ENCODE results near the gene CASK.
"Not testable (repeated sequence)": the region's sequence is repeated elsewhere in the genome, so short reads cannot be mapped to it uniquely, and the experiment has no call there.

The CASK gene

GRCh38 chrX:41689711-41690110, 233.6 kb downstream of the CASK start:
- no peak for DNase-seq (ENCODE audit: low read depth)

DNA sequence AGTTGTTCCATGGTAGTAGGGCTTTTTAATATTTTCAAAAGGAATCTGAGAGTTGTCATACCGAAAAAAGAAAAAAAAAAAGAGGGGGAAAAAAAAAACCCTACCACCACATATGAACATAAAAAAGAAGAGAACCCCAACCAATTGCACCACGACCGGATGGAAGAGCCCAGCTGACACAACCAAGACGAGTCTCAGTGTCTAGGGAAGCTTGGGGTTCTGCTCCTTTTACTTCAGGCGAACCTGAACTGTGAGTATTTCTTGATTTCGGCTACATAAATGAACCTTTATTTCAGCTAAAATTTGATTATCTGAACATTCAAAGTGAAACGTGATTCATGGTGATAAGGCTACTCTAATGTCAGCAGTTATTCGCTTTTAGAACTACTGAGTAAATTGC, 234.5 kb downstream of the CASK start, which contains the start of gene GPR34:
Gene GPR34 (plus strand): TSS at position 139 of the 400 bp plus-strand sequence. CDS start 6,661 bp downstream, outside the sequence.
- DNase-seq (ENCODE audit: low read depth): no peak

GRCh38 chrX:41688156-41688555, 235.2 kb downstream of the CASK start:
- DNase-seq (ENCODE audit: low read depth): no peak

- no peak for DNase-seq (ENCODE audit: low read depth)
Measured at GRCh38 chrX:41686788-41687187, 236.6 kb downstream of the CASK start.

GRCh38 chrX:41684940-41685339, 238.4 kb downstream of the CASK start:
- no peak for DNase-seq (ENCODE audit: low read depth)

- no peak for DNase-seq (ENCODE audit: low read depth)
Measured at GRCh38 chrX:41684138-41684537, 239.2 kb downstream of the CASK start.

DNA sequence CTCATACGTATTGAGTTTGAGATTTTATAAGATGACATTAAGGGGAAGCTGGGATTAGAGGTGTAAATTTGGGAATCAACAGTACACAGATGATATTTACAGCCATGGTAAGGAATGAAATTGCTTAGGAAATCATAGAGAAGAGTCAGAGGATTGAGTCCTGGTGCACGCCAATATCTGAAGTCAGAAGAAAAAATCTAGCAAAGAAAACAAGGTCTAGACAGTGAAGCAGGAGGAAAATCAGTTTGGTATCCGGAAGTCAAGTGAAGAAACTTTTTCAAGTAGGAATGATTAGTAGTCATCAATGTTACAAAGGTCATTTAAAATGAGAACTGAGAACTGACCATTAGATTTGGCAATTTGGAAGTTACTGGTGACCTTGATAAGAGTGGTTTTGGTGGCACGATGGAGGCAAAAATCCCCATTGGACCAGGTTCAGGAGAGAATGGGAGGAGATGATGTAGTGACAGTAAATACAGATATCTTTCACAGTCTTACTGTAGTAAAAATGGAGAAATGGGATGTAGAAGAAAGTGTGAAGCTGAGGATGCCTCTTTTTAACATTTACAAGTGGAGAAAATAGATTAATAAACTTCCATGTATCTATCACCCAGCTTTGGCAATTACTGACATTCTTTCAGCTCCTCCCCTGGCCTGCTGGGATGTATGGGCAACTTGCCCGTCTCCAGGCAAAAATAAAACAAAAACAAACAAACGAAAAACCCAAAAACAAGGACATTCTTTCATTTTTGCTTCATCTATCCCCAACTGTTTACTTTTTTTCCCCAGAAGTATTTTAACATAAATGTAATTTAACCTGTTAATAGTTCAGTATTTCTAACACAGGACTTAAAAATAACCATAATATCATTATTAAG, 245.9 kb downstream of the CASK start:
- DNase-seq (ENCODE audit: low read depth): no peak

DNA sequence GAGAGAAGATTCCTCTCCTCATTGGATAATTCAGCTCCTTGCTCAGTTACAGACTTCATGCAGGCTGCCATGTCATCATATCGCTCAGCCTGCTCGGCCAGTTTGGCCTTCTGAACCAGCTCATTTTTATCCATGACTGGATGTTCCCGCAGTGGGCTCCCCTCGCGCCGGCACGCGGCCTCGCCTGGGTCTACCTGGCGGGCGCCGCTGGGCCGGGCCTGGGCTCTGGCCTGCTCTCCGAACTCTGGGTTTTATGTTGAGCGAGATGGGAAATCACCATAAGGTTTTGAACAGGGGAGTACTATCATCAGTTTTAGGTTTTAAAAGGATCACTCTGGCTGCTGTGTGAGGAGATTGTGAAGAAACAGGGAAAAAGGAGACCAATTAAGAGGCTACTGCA, 247.0 kb downstream of the CASK start:
- DNase-seq (ENCODE audit: low read depth): not testable (repeated sequence)

- no peak for DNase-seq (ENCODE audit: low read depth)
Measured at GRCh38 chrX:41672643-41673042, 250.7 kb downstream of the CASK start.

GRCh38 chrX:41671082-41671481, 252.3 kb downstream of the CASK start:
- no peak for DNase-seq (ENCODE audit: low read depth)

GRCh38 chrX:41670112-41670511, 253.2 kb downstream of the CASK start:
- DNase-seq (ENCODE audit: low read depth): no peak

DNA sequence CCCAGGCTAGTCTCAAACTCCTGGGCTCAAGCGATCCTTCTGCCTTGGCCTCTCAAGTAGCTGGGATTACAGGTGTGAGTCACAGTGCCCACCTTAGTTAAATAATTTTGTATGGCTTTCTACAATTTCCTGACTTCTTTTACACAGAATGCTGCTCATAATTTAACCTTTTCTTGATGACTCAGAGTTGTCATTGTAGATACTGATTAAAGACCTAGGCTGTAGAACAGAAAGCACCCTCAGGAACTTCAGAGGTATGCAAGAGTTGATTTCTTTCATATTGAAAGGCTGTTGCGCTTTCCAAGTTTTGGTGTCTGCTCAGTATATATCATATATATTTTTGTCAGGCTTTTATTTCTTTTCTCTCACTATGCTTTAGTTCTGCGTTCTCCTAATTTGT, 255.7 kb downstream of the CASK start:
- DNase-seq (ENCODE audit: low read depth): no peak

- no peak for DNase-seq (ENCODE audit: low read depth)
Measured at GRCh38 chrX:41666251-41666650, 257.1 kb downstream of the CASK start.

DNA sequence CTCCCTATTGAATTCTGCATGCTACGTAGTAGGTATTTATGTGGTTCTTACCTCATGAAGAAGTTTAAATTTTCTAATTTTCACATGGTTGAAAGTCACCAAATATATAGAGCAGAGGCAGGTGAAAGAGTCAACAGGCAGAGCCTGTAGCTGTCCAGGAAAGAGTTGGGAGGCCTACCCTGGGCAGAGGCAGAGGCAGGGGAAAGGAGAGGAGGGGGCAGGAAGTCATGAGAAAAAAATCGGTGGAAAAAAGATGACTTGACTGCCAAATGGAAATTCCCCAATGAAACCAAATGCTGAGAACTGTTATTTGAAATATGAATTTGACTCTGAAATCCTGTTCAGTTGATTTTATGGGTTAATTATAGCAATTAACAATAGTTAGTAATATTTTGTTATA, 257.7 kb downstream of the CASK start:
- DNase-seq (ENCODE audit: low read depth): no peak

GRCh38 chrX:41664908-41665307, 258.4 kb downstream of the CASK start:
- no peak for DNase-seq (ENCODE audit: low read depth)

GRCh38 chrX:41664375-41664901, 258.9 kb downstream of the CASK start:
- no peak for DNase-seq (ENCODE audit: low read depth)

GRCh38 chrX:41661366-41662095, 261.8 kb downstream of the CASK start:
- no peak for DNase-seq (ENCODE audit: low read depth)

GRCh38 chrX:41655631-41656030, 267.7 kb downstream of the CASK start:
- no peak for DNase-seq (ENCODE audit: low read depth)

- no peak for DNase-seq (ENCODE audit: low read depth)
Measured at GRCh38 chrX:41655101-41655500, 268.3 kb downstream of the CASK start.

- no peak for DNase-seq (ENCODE audit: low read depth)
Measured at GRCh38 chrX:41653125-41653524, 270.2 kb downstream of the CASK start.

- DNase-seq (ENCODE audit: low read depth): not testable (repeated sequence)
Measured at GRCh38 chrX:41646201-41646600, 277.2 kb downstream of the CASK start.

DNA sequence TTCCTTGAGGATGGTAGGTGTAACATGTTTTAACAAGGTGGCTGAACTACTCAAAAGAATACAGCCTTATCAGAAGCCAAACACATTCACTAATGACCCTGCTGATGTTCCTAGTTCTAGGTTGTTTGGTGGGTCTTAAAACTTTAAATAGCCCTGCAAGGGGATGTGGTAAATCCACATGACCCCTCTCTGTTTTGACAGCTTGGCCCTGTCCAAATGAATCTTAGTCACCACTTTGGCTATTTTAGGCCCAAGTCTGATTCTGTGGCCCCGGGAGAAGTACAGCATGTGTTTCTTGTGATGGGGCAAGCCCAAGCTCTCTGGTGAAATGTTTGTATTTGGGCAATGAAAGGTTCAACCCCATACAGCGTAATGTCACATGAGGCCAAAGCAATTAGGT, 289.1 kb downstream of the CASK start:
- DNase-seq (ENCODE audit: low read depth): no peak

GRCh38 chrX:41630091-41630490, 293.3 kb downstream of the CASK start:
- no peak for DNase-seq (ENCODE audit: low read depth)

Measured in activated T-cell treated with anti-CD3 and anti-CD28 coated beads for 1 hour (primary cell).